Heart left ventricle (tissue), 13 donors: ENCODE results near the gene TNS4.

Experiments
- CTCF ChIP-seq, 12 donors: fragments of 200-600 bp; sonication (generic) in 4 of 12; IDR thresholded peaks; one replicate each; pipeline versions ENCODE4 v1.5.0 to v1.8.0; 2018 to 2022; ENCODE audit warnings: antibody characterized with exemption in 12 of 12, mild to moderate bottlenecking in 5 of 12
- POLR2A ChIP-seq, 2 donors: fragments of 450-650 bp; IDR thresholded peaks; one replicate each; pipeline ENCODE4 v1.6.1; 2017; ENCODE audit warnings: antibody characterized with exemption in 2 of 2, mild to moderate bottlenecking in 2 of 2, moderate library complexity in 2 of 2
- donor health status: ischemic (EF 13 %, LVEDD 7.1; RV severe dilation, severe dysfunction).
- donor health status: DM: no; HTN: yes; CAD: no.
- donor health status: DM: no; HTN: no; CAD: no.
- donor health status: ischemic (EF 25% LVEDD 6.9; RV normal size, moderate dysfunction).
- donor health status: ischemic (EF 25% LVEDD 5.7; RV mildly dilated, moderate dysfunction).
- donor health status: ischemic (EF 35%, LVEDD 5.7; RV mildly dilated, moderate dysfunction).
- donor health status: nonischemic (EF 11% LVEDD 7.7; RV severe dilation, severe dysfunction).
- donor health status: DM: yes; HTN: yes; CAD: no.
- donor health status: PGD.
- donor health status: ischemic (EF 29% LVEDD 5.4; RV normal size, mild dysfunction).
- donor health status: nonischemic (EF 23%, LVEDD 6.1; RV moderate dilation, normal function).

DNA sequence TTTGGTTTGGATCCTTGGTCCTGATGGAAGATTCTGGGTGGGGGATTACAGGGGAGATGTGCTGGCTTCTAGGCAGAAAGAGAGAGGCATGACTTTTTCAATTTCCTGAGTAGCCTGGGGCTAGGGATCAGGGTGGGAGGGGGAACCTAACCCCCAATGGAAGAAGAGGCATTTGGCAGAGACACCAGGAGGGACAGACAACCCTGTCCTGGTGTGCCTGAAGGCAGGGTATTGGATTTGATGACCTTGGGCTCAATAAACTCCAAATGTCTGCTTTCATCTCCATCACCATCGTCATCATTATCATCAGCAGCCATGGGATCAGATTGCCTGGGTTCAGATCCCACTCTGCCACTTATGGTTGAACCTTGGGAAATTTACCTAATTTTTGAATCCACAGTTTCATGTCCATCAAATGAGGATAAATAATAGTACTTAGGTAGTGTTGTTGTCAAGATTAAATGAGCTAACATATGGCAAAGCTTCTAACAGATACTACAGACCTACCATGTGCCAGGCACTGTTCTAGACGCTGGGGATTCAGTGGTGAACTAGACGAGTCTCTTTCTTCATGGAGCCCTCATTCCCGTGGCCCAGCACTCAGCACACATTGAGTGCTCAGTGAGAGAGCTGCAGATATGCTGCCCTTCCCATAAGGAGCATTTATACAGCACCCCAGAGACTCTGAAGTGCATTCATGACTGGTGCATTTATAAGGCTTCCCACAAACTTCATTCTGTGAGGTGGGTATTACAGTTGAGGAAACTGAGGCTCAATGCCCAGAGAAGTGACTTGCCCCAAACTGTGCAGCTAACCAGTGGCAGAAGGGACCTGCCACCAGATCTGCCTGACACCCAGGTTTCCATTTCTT, 31.4 kb downstream of the TNS4 start:
- no peak for TF ChIP-seq CTCF (IDR thresholded peaks at IDR 0.05)
- no peak for TF ChIP-seq POLR2A (IDR thresholded peaks at IDR 0.05)
